ENCODE results near the gene ADAMTSL1. TPM values are rescaled to one million over a fixed set of nuclear protein-coding genes. Genes with fewer than 3 reads are reported as not detected.
"Not testable (repeated sequence)": the region's sequence is repeated elsewhere in the genome, so short reads cannot be mapped to it uniquely, and the experiment has no call there.

The ADAMTSL1 gene
- total and polyA plus RNA-seq, 2 experiments from 2014 or later: 2.3 to 5.0 TPM

DNA sequence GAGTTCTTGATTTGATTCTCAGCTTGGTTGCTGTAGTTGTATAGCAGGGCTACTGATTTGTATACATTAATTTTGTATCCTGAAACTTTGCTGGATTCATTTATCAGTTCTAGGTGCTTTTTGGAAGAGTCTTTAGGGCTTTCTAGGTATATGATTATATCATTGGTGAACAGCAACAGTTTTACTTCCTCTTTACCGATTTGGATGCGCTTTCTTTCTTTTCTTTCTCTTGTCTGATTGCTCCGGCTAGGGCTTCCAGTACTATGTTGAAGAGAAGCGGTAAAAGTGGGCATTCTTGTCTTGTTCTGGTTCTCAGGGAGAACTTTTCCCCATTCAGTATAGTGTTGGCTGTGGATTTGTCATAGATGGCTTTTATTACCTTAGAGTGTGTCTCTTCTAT lies 400.1 kb downstream of the ADAMTSL1 start (continued):
- TF ChIP-seq, protein P1, sequence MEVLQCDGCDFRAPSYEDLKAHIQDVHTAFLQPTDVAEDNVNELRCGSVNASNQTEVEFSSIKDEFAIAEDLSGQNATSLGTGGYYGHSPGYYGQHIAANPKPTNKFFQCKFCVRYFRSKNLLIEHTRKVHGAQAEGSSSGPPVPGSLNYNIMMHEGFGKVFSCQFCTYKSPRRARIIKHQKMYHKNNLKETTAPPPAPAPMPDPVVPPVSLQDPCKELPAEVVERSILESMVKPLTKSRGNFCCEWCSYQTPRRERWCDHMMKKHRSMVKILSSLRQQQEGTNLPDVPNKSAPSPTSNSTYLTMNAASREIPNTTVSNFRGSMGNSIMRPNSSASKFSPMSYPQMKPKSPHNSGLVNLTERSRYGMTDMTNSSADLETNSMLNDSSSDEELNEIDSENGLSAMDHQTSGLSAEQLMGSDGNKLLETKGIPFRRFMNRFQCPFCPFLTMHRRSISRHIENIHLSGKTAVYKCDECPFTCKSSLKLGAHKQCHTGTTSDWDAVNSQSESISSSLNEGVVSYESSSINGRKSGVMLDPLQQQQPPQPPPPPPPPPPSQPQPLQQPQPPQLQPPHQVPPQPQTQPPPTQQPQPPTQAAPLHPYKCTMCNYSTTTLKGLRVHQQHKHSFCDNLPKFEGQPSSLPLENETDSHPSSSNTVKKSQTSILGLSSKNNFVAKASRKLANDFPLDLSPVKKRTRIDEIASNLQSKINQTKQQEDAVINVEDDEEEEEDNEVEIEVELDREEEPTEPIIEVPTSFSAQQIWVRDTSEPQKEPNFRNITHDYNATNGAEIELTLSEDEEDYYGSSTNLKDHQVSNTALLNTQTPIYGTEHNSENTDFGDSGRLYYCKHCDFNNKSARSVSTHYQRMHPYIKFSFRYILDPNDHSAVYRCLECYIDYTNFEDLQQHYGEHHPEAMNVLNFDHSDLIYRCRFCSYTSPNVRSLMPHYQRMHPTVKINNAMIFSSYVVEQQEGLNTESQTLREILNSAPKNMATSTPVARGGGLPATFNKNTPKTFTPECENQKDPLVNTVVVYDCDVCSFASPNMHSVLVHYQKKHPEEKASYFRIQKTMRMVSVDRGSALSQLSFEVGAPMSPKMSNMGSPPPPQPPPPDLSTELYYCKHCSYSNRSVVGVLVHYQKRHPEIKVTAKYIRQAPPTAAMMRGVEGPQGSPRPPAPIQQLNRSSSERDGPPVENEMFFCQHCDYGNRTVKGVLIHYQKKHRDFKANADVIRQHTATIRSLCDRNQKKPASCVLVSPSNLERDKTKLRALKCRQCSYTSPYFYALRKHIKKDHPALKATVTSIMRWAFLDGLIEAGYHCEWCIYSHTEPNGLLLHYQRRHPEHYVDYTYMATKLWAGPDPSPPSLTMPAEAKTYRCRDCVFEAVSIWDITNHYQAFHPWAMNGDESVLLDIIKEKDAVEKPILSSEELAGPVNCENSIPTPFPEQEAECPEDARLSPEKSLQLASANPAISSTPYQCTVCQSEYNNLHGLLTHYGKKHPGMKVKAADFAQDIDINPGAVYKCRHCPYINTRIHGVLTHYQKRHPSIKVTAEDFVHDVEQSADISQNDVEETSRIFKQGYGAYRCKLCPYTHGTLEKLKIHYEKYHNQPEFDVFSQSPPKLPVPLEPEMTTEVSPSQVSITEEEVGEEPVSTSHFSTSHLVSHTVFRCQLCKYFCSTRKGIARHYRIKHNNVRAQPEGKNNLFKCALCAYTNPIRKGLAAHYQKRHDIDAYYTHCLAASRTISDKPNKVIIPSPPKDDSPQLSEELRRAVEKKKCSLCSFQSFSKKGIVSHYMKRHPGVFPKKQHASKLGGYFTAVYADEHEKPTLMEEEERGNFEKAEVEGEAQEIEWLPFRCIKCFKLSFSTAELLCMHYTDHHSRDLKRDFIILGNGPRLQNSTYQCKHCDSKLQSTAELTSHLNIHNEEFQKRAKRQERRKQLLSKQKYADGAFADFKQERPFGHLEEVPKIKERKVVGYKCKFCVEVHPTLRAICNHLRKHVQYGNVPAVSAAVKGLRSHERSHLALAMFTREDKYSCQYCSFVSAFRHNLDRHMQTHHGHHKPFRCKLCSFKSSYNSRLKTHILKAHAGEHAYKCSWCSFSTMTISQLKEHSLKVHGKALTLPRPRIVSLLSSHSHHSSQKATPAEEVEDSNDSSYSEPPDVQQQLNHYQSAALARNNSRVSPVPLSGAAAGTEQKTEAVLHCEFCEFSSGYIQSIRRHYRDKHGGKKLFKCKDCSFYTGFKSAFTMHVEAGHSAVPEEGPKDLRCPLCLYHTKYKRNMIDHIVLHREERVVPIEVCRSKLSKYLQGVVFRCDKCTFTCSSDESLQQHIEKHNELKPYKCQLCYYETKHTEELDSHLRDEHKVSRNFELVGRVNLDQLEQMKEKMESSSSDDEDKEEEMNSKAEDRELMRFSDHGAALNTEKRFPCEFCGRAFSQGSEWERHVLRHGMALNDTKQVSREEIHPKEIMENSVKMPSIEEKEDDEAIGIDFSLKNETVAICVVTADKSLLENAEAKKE (CRISPR knock-in tag; IDR thresholded peaks at IDR 0.05): no peak
- TF ChIP-seq, protein P2, sequence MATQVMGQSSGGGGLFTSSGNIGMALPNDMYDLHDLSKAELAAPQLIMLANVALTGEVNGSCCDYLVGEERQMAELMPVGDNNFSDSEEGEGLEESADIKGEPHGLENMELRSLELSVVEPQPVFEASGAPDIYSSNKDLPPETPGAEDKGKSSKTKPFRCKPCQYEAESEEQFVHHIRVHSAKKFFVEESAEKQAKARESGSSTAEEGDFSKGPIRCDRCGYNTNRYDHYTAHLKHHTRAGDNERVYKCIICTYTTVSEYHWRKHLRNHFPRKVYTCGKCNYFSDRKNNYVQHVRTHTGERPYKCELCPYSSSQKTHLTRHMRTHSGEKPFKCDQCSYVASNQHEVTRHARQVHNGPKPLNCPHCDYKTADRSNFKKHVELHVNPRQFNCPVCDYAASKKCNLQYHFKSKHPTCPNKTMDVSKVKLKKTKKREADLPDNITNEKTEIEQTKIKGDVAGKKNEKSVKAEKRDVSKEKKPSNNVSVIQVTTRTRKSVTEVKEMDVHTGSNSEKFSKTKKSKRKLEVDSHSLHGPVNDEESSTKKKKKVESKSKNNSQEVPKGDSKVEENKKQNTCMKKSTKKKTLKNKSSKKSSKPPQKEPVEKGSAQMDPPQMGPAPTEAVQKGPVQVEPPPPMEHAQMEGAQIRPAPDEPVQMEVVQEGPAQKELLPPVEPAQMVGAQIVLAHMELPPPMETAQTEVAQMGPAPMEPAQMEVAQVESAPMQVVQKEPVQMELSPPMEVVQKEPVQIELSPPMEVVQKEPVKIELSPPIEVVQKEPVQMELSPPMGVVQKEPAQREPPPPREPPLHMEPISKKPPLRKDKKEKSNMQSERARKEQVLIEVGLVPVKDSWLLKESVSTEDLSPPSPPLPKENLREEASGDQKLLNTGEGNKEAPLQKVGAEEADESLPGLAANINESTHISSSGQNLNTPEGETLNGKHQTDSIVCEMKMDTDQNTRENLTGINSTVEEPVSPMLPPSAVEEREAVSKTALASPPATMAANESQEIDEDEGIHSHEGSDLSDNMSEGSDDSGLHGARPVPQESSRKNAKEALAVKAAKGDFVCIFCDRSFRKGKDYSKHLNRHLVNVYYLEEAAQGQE (IDR thresholded peaks at IDR 0.05; ENCODE audit: unreplicated experiment): no peak
- no peak for TF ChIP-seq POLR2AphosphoS5 (IDR thresholded peaks at IDR 0.05; ENCODE audit: low read depth)
- TF ChIP-seq, protein P3, sequence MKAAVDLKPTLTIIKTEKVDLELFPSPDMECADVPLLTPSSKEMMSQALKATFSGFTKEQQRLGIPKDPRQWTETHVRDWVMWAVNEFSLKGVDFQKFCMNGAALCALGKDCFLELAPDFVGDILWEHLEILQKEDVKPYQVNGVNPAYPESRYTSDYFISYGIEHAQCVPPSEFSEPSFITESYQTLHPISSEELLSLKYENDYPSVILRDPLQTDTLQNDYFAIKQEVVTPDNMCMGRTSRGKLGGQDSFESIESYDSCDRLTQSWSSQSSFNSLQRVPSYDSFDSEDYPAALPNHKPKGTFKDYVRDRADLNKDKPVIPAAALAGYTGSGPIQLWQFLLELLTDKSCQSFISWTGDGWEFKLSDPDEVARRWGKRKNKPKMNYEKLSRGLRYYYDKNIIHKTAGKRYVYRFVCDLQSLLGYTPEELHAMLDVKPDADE (IDR thresholded peaks at IDR 0.05): no peak
- TF ChIP-seq JUNB (IDR thresholded peaks at IDR 0.05; ENCODE audit: unreplicated experiment): no peak
- no peak for TF ChIP-seq STAT1 (IDR thresholded peaks at IDR 0.05; ENCODE audit: unreplicated experiment)
- TF ChIP-seq EZH2phosphoT487 (IDR thresholded peaks at IDR 0.05; ENCODE audit: unreplicated experiment): no peak
- TF ChIP-seq CREB1 (CRISPR knock-in tag; IDR thresholded peaks at IDR 0.05; ENCODE audit: low read depth): no peak

DNA sequence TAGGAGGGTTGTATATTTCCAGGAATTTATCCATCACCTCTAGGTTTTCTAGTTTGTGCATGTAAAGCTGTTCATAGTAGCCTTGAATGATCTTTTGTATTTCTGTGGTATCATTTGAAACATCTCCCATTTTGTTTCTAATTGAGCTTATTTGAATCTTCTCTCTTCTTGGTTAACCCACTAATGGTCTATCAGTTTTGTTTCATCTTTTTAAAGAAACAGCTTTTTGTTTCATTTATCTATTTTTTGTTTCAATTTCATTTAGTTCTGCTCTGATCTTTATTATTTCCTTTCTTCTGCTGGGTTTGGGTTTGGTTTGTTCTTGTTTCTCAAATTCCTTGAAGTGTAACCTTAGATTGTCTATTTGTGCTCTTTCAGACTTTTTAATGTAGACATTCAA lies 401.0 kb downstream of the ADAMTSL1 start:
- not testable (repeated sequence) for DNase-seq (ENCODE audit: low spot score); H3K27ac Mint-ChIP-seq; H3K4me1 Mint-ChIP-seq; H4K20me1 ChIP-seq (replicated peaks; ENCODE audit: insufficient read depth); H3K79me2 ChIP-seq (replicated peaks; ENCODE audit: insufficient read depth); H3K4me3 Mint-ChIP-seq; H3K4me3 ChIP-seq; H3K4me1 ChIP-seq (ENCODE audit: insufficient read depth); H2AFZ ChIP-seq; H3K4me2 ChIP-seq; H3K36me3 ChIP-seq (ENCODE audit: insufficient read depth); H3K9me2 ChIP-seq (ENCODE audit: insufficient read depth); H3F3A ChIP-seq (replicated peaks; ENCODE audit: low read depth); ATAC-seq; H3K9me3 Mint-ChIP-seq; H3K27ac ChIP-seq (ENCODE audit: low read depth); H3K27me3 Mint-ChIP-seq (ENCODE audit: insufficient read depth, low read depth, poor library complexity); H3K27me3 ChIP-seq (ENCODE audit: insufficient read depth); H3K36me3 Mint-ChIP-seq (ENCODE audit: low read depth)
